ENCODE data around the gene CPNE5.

DNA sequence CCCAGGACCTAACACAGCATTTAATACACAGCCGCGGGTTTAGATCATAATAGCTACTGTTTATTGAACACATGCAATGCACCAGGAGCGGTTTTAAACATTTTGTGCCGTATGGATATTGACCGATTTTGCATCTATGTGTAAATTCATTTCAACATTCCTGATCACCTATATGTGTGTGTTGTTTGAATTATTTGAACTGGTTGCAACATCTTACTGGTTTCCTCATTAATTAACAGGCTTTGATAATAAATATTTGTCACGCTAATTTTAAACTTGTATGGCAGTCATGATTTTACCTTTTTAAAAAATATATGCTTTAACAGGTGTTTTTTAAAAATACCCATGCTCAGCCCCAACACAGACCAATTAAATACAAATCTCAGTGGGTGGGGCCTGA lies 35.8 kb downstream of the CPNE5 start:
- no peak for TF ChIP-seq POLR2A (IDR thresholded peaks at IDR 0.05)
- TF ChIP-seq, protein P1, sequence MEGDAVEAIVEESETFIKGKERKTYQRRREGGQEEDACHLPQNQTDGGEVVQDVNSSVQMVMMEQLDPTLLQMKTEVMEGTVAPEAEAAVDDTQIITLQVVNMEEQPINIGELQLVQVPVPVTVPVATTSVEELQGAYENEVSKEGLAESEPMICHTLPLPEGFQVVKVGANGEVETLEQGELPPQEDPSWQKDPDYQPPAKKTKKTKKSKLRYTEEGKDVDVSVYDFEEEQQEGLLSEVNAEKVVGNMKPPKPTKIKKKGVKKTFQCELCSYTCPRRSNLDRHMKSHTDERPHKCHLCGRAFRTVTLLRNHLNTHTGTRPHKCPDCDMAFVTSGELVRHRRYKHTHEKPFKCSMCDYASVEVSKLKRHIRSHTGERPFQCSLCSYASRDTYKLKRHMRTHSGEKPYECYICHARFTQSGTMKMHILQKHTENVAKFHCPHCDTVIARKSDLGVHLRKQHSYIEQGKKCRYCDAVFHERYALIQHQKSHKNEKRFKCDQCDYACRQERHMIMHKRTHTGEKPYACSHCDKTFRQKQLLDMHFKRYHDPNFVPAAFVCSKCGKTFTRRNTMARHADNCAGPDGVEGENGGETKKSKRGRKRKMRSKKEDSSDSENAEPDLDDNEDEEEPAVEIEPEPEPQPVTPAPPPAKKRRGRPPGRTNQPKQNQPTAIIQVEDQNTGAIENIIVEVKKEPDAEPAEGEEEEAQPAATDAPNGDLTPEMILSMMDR (IDR thresholded peaks at IDR 0.05), result no peak

Measured in uterus (tissue), 2 donors.